Hematopoietic multipotent progenitor cell treated with erythropoietin and hydrocortisone succinate and interleukin-3 and kit ligand, for 4 days (in vitro differentiated cells): ENCODE data around the gene SDK1.
"Not testable (repeated sequence)": the region's sequence is repeated elsewhere in the genome, so short reads cannot be mapped to it uniquely, and the experiment has no call there.

Experiments
- DNase-seq: peaks from one replicate; pipeline ENCODE4 v3.0.0-alpha.2; 2015

Gene SDK1

DNA sequence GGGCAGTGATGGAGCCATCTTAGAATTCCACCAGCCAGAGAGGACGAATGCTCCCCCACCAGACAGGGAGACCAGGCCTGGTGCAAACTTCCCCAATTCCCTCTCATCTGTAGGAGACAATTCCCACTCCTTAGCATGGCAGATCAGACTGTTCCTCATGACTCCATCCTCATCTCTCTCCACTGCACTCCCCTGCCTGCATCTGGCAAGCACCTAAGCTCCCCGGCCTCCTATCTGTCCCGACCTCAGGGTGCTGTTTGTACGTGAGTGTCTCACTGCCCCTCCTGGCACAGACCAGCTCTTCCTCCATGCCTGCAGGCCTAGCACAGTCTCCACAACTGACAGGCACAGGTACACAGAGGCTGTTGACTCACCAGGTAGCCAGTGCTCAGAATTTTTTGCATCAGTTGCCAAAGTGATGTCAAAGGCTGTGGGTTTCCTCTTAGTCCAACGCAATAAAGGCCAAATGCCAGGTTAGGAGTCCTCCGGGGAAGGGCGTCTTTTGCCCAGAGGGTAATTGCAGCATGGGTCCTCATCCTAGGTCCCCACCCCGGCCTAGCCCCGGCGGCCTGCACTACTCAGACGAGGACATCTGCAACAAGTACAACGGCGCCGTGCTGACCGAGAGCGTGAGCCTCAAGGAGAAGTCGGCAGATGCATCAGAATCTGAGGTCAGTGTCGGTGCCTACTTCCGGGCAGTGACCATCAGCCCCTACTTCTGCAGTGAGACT is 944.2 kb downstream of the SDK1 start:
- no peak for DNase-seq

- no peak for DNase-seq
Measured at GRCh38 chr7:4245866-4246470, 944.9 kb downstream of the SDK1 start.

- no peak for DNase-seq
Measured at GRCh38 chr7:4246536-4246935, 945.5 kb downstream of the SDK1 start.

DNA sequence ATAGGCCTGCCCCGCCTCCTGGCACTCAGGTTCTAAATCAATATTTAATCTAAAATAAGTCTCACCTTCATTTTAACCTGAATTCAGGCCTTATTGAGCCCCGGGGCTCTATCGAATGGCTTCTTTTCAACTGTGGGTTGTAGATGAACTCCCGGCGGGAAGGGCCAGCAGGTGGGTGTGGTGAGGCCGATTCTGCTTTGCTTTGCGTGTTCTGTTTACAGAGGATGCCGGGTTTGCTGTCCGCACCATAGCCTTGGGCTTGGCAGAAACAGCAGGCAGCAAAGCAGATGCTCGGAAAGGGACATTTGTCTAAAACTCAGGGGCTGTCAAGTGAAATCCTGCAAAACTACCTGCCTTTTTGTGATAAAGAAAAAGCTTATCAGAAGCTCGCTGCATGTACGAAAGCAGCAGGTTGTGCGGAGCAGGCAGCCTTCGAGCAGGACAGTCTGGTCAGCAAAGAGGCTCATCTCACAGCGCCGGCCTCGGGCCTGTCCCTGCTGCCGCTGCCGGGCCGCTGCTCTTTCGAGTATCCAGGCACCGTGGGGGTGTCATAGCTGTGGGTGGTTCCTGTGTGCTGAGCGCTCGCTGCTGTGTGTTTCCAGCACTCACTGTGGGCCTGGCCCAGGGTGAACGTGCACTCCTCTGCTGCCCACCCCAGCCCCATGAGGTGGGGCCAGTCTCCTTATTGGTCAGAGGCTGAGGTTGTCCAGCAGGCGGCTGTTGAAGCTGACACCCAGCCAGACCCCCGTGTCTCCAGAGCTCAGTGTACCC is 946.2 kb downstream of the SDK1 start:
- no peak for DNase-seq

DNA sequence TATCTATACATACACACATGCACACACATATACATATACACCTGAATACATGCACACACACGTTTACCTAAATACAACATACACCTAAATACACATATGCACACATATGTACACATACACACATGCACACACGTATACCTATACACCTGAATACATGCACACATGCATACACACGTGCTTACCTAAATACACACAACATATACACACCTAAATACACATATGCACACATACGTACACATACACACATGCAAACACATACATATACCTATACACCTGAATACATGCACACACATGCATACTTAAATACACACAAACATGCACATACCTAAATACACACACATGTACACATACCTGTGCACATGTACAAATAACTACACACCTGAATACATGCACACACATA is 947.2 kb downstream of the SDK1 start:
- DNase-seq, result no peak

- no peak for DNase-seq
Measured at GRCh38 chr7:4249241-4249640, 948.2 kb downstream of the SDK1 start.

- no peak for DNase-seq
Measured at GRCh38 chr7:4255336-4255735, 954.3 kb downstream of the SDK1 start.

DNA sequence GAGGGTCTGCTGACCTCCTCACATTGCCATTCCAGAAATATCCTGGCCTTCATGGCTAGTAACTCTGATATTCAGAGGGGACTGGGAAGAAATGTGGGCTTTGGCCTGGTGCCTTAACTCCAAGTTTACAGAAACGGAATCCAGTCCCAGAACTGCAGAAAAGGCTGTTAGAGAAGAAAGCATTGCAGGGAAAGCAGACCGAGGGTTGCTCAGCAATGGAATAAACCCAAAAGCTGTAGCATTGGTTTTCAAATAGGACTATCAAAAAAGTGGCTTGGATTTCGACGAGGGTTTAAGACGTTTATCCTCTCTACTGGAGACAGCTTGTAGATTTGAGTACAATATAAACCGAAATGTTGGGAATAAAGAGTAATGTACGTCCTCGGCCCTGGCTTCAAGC is 955.2 kb downstream of the SDK1 start:
- no peak for DNase-seq

DNA sequence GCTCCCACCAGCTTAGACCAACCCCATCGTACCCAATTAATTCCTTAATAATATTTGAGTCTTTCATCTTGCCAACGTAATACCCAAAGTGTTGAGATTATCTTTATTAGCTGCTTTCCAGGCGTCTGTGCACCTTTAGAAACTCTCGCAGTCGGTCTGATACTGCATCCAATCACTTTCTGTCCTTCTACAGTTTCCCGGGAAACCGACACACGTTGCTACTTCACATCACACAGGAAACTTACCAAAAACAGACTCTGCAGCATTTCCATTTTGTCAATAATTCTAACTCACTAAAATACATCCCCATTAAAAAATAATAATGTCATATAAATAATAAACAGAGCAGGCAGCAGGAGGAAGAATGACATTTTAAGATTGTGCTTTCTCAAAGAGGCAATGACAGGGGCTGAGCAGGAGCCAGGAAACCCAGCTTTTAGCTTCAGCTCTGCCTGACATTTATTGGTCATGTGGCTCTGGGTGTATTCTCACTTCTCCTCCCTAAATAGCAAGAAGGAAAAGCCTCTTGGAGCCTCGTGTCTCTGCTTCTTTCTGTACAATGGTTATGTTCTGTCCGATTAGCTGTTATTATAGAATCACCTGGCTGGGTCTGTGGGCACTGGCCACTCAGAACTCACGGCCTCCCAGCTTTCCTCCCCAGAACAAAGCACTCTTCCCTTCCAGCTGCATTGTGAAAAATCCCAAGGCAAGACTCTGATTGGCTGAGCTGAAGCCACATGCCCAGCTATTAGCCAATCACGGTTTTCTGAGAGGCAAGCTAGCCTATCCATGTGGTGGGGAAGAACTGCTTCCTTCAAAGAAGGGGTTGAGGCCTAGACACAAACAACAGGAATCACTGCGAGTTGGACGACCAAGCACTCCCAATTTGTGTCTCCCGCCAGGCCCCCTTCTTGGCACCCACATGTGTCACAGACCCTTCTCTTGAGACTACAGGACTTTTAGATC is 956.4 kb downstream of the SDK1 start:
- no peak for DNase-seq

DNA sequence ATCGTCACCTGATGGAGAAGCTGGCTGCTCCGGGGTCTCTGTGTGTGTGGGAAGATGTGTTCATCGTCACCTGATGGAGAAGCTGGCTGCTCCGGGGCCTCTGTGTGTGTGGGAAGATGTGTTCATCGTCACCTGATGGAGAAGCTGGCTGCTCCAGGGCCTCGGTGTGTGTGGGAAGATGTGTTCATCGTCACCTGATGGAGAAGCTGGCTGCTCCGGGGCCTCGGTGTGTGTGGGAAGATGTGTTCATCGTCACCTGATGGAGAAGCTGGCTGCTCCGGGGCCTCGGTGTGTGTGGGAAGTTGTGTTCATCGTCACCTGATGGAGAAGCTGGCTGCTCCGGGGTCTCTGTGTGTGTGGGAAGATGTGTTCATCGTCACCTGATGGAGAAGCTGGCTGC is 959.1 kb downstream of the SDK1 start:
- DNase-seq, result not testable (repeated sequence)

DNA sequence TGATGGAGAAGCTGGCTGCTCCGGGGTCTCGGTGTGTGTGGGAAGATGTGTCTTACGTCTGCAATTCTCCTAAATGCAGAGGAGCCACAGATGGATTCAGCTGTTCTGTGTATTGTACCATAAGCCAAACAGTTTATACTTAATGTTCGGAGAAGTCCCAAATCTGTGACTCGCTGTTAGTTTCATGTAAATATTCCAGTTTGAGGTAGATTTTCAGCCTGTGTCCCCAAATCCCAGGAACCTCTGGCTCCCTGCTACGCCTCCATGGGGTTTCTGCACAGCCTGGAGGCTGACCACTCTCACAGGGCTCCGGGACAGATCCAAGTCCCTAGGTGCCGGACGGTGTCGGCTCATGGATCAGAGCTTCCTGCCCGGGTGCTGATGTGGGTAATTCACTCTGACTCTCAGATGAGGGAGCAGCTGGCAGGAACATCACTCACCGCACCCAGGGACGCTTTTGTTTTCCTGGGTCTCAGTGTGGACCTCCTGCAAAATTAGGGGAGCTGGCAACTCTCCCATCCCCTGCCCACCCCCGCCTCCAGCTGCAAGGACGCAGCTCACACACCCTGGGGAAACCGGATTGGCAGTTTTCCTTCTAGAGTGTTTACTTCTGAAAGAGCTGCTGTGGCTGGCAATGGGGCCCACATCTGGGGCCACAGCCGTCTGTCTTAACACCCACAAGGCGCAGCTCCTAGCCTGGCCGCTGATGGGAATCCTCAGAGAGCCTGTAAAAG is 960.0 kb downstream of the SDK1 start:
- DNase-seq, result no peak

DNA sequence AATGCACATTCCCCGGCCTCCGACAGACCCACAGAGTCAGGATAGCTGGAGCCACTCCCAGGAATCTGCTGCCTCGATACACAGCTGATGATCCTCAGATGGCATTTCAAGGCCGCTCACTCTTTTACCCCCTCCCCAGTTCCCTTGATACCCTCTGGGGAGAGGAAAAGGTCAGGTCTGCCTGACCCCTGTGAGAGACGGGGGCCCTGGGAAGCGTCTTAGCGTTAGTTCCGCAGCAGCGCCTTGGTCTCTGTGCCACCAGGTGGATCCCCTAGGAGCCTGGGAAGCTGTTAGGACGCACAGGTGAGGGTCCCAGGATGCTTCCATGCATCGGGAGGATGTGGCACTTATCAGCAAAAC is 960.5 kb downstream of the SDK1 start:
- DNase-seq, result no peak

GRCh38 chr7:4264206-4264605 is 963.2 kb downstream of the SDK1 start:
- DNase-seq, result not testable (repeated sequence)

DNA sequence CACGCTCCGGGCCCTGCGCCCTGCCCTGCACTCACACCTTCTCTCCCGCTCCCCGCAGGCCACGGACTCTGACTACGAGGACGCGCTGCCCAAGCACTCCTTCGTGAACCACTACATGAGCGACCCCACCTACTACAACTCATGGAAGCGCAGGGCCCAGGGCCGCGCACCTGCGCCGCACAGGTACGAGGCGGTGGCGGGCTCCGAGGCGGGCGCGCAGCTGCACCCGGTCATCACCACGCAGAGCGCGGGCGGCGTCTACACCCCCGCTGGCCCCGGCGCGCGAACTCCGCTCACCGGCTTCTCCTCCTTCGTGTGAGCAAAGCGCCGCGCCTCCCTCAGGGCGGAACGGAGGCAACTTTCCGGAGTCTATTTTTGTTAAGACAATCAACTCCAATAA is 964.0 kb downstream of the SDK1 start:
- DNase-seq, result no peak

- DNase-seq, result no peak
Measured at GRCh38 chr7:4265676-4266075, 964.6 kb downstream of the SDK1 start.

DNA sequence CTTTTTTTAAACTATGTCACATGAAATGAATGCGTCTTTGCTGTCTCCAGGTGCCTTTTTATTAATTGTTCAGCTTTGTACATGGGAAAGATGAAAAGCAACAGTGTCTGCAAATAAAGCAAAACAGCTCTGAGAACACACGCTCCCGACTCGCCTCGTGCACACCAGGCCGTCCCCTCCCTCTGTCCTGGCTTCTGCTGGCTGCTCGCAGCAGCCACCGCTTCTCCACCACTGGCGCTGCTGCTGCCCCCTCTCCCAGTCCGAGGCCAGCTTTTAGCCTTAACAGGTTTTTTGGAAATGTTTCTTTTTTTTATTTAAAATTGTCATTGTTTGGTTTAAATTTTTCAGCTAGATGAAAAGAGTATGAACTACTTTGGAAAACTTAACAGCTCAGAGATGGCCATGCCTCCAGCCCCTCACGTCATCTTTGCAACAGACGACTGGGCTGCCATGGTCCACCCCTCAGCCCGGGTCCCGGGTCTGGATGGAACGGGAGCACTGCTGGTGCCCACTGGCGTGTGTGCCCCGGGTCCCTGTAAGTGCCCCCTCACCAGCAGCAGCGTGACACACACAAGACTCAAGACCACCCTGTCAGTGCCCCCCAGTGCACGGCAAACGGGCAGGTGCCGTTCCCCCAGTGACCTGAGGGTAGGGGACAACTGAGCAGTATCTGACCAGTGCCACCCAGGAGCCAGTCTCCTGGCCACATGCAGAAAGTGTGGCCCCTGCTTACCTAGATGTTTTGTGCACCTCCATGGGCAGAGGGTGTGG is 965.4 kb downstream of the SDK1 start:
- DNase-seq, result no peak

GRCh38 chr7:4267341-4268039 is 966.4 kb downstream of the SDK1 start:
- no peak for DNase-seq

- no peak for DNase-seq
Measured at GRCh38 chr7:4268040-4268965, 967.3 kb downstream of the SDK1 start.

GRCh38 chr7:4269086-4269485 is 968.0 kb downstream of the SDK1 start:
- DNase-seq, result no peak

DNA sequence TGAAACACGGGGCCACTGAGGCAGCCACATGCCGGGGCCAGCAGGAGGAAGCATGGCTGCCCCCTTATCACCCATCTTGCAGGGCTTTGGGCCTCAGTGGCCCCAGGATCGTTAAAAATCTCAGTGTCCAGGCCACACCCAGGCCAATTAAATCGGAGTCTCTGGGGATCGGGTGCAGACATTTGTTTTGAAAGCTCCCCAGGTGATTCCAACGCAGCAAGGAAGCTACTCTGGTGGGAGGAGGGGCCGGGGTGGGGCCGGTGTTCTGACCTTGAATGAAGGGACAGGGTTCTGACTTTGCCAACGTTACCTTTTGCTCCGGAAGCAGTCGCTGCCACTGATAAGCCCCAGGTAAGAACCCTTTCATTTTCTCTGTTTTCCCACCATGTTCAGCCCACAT is 968.7 kb downstream of the SDK1 start:
- DNase-seq, result no peak
